22Rv1 (cell line): Measurements from ENCODE around the gene EPHA8.

Experiments
- H3K27ac ChIP-seq: fragments of 450-650 bp; 2 replicates; pipeline ENCODE4 v1.5.1; 2017
- ZFX ChIP-seq: fragments of 450-650 bp; IDR thresholded peaks from 2 replicates; pipeline ENCODE4 v1.6.1; 2017; ENCODE audit warnings: antibody characterized with exemption, borderline replicate concordance
- TF ChIP-seq, protein P1 (sequence below): fragments of 450-650 bp; IDR thresholded peaks from 2 replicates; pipeline ENCODE4 v1.5.1; 2017; ENCODE audit warnings: mild to moderate bottlenecking

EPHA8 gene

DNA sequence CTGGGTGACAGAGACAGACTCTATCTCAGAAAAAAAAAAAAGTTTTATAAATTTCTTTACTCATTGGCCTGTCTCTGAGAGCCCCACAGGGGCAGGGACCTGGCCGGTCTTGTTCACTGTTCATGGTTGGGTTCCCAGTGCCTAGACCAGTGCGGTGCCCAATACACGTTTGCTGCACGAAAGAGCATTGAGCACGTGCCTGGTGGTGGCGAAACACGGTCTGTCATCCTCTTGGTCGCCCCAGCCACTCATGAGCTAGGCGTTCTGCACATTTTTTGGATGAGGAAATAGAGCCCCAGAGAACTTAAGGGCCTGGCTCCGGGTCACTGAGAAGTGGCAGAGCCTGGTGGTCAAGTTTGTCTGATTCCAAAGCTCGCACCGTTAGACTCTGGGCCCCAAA, 18.7 kb upstream of the EPHA8 start:
- TF ChIP-seq ZFX, result no peak
- TF ChIP-seq, protein P1, sequence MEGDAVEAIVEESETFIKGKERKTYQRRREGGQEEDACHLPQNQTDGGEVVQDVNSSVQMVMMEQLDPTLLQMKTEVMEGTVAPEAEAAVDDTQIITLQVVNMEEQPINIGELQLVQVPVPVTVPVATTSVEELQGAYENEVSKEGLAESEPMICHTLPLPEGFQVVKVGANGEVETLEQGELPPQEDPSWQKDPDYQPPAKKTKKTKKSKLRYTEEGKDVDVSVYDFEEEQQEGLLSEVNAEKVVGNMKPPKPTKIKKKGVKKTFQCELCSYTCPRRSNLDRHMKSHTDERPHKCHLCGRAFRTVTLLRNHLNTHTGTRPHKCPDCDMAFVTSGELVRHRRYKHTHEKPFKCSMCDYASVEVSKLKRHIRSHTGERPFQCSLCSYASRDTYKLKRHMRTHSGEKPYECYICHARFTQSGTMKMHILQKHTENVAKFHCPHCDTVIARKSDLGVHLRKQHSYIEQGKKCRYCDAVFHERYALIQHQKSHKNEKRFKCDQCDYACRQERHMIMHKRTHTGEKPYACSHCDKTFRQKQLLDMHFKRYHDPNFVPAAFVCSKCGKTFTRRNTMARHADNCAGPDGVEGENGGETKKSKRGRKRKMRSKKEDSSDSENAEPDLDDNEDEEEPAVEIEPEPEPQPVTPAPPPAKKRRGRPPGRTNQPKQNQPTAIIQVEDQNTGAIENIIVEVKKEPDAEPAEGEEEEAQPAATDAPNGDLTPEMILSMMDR, result no peak
- no peak overlapping the region for H3K27ac ChIP-seq

DNA sequence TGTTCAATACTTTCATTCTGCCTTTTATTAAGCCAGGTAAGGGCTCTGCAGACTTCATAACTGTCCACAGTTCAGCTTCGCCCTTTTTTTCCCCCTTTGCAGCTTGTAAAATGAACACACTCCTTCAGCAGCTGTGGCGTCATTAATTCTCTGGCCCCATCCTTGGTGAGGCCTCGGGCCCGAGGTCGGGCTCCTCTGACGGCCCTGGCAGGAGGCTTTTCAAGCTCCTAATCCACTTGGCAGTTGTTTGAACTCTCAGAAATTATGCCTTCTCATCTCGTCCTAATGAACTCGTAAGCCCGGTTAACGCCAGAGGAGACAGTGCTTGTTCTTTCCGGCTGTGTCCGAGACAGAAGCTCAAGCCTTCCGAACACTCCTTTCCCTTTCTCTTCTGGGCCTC, 18.1 kb upstream of the EPHA8 start:
- TF ChIP-seq, protein P1, result no peak
- TF ChIP-seq ZFX, result no peak
- H3K27ac ChIP-seq, result no peak overlapping the region

DNA sequence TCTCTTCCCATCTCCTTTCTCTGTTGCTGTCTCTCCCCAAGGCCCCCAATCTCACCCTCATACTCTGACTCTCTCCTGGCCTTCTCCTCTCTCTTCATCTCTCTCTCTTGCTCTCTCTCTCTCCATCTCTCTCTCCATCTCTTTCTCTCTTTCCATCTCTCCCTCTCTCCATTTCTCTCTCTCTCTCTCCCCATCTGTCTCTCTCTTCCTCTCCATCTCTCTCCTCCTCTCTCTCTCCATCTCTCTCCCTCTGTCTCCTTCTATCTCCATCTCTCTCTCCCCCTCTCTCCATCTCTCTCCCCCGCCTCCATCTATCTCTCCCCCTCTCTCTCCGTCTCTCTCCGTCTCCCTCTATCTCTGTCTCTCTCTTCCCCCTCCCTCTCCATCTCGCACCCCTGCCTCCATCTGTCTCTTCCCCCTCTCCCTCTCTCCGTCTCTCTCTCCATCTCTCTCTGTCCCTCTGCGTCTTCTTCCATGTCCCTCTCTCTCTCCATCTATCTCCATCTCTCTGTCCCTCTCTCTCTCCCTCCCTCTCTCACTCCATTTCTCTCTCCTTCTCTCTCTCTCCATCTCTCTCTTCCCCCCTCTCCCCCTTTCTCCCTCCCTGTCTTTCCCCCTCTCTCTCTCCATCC, 16.0 kb upstream of the EPHA8 start:
- no peak for TF ChIP-seq ZFX
- TF ChIP-seq, protein P1, result no peak
- H3K27ac ChIP-seq, result no peak overlapping the region

DNA sequence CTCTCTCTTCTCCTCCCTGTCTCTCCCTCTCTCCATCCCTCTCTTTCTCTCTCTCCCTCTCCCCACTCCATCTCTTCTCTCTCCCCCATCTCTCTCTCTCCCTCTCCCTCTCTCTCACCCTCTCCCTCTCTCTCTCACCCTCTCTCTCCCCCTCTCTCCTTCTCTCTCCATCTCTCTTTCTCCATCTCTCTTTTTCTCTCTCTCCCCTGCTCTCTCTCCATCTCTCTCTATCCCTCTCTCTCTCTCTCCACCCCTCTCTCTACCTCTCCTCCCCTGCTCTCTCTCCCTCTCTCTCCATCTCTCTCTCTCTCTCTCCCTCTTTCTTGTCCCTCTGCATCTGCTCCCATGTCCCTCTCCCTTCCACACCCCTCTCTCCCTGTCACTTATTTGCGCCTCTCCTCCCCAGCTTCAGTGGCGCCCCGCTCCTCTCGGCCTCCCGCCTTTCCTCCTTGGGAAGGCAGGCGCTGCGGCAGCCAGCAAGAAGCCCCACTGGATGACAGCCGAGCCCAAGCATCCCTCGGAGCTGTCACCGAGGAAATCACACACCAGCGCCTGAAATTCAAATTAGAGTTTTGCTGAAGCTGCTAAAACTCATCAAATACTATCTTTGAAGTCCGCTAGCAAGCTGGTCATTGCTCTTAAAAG, 15.3 kb upstream of the EPHA8 start:
- H3K27ac ChIP-seq, result no peak overlapping the region
- TF ChIP-seq, protein P1, result no peak
- TF ChIP-seq ZFX, result no peak

DNA sequence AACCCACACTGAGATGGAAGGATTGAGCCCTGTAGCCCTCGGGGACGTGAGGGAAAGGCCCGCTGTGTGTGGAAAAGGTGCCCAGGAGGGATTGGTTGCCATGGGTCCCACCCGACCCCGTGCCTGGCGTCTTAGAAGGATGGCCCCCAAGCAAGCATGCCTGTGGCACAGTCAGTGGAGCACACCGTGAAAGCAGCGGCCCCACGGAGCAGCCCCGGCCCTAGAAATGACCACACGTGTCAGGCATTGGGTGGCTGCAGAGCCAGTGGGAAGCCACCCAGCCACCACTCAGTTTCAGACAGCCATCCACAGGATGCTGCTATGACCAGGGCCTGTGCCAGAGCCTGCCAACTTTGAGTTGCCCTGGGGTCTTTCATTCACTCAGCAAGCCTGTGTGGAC, 13.3 kb upstream of the EPHA8 start:
- TF ChIP-seq, protein P1, result no peak
- no peak for TF ChIP-seq ZFX
- H3K27ac ChIP-seq, result no peak overlapping the region

DNA sequence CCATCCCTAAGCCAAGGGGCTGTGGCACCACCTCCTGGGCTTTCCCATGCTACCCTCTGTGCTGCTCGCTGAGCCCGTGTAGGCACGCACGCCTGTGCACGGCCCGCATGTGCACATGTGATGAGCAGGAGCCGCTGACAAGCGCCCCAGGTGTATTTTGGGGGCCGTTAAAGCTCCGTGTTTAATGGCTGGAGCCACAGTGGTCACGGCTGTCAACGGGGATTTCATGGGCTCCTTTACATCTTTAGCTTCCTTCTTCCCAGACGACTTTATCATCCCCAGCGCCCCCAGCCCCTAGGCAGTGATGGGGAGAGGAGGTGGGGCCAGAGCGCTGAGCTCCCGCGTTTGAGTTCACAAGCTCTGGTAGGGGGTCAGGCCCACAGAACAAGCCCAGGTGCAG, 11.7 kb upstream of the EPHA8 start:
- no peak for TF ChIP-seq ZFX
- TF ChIP-seq, protein P1, result no peak
- H3K27ac ChIP-seq, result no peak overlapping the region

DNA sequence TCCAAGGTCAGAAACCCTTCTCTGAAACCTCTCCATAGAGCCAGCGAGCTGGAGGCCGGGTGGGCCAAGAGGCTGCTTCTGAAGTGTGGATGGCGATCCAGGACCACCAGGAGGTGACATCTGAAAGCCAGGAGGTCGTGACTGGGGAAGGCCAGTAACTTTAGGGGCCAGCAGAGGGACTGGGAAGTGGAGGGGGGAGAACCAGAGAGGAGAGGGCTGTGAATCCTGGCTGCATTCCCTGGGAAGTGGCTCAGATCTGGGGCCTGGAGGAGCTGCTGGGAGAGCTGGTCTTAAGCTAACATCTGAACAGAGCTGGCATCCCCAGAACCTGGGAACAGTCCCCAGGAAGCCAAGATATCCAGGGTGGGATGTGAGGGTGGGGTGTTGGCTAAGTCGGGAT, 11.3 kb upstream of the EPHA8 start:
- H3K27ac ChIP-seq, result no peak overlapping the region
- TF ChIP-seq ZFX, result no peak
- TF ChIP-seq, protein P1, result no peak
